Tibial nerve (tissue), 4 donors: ENCODE data around the gene ZNF175.

Experiments used
- EP300 ChIP-seq, 2 donors: sonication (generic); formaldehyde crosslinking; IDR thresholded peaks; one replicate each; pipeline ENCODE4 v1.6.1; 2017; ENCODE audit warnings: antibody characterized with exemption in 2 of 2, mild to moderate bottlenecking in 1 of 2
- POLR2A ChIP-seq, 2 donors: fragments of 450-650 bp; IDR thresholded peaks; one replicate each; pipeline ENCODE4 v1.6.1; 2017; ENCODE audit warnings: antibody characterized with exemption in 2 of 2, mild to moderate bottlenecking in 2 of 2, moderate library complexity in 2 of 2
- TF ChIP-seq, protein P1 (sequence below), 5 experiments: fragments of 200-600 bp in 3 of 5; fragments of 450-650 bp in 2 of 5; sonication (generic) in 3 of 5; IDR thresholded peaks; one replicate each; pipeline ENCODE4 v1.5.1; 2016 to 2019; ENCODE audit warnings: antibody characterized with exemption in 5 of 5, mild to moderate bottlenecking in 3 of 5, moderate library complexity in 2 of 5

DNA sequence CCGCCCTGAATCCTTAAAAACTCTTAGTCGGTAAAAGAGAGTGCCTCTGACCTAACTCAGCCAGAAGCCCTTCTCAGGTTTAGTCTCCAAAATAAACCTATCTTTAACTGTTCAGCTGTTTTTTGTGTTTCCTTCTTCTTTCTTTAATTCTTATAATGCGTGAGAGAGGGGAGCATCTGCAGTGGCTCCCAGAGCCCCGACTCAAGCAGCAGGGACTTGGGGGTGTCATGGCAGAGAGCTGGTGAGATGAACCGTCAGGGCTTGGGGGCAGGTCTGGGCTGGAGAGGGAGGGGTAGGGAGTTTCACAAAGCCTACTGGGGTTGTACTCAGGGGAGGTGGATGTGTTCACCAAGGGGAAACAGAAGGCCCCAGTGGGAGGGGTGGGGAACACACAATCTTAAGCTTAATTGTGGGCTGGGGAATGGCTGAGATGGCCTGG, 22.9 kb upstream of the ZNF175 start:
- TF ChIP-seq, protein P1, sequence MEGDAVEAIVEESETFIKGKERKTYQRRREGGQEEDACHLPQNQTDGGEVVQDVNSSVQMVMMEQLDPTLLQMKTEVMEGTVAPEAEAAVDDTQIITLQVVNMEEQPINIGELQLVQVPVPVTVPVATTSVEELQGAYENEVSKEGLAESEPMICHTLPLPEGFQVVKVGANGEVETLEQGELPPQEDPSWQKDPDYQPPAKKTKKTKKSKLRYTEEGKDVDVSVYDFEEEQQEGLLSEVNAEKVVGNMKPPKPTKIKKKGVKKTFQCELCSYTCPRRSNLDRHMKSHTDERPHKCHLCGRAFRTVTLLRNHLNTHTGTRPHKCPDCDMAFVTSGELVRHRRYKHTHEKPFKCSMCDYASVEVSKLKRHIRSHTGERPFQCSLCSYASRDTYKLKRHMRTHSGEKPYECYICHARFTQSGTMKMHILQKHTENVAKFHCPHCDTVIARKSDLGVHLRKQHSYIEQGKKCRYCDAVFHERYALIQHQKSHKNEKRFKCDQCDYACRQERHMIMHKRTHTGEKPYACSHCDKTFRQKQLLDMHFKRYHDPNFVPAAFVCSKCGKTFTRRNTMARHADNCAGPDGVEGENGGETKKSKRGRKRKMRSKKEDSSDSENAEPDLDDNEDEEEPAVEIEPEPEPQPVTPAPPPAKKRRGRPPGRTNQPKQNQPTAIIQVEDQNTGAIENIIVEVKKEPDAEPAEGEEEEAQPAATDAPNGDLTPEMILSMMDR (IDR thresholded peaks at IDR 0.05): no peak
- no peak for TF ChIP-seq POLR2A (IDR thresholded peaks at IDR 0.05)
- no peak for TF ChIP-seq EP300 (IDR thresholded peaks at IDR 0.05)
